CD4-positive, CD25-positive, alpha-beta regulatory T cell (primary cell): ENCODE results near the gene TNP2. TPM values are rescaled to one million over a fixed set of nuclear protein-coding genes. Genes with fewer than 3 reads are reported as not detected.

Experiments used
- ATAC-seq, 2 donors: fragments of 150-1000 bp; cut with Tn5 transposase; one replicate each; pipeline ENCODE4 v1.10.0; 2021; ENCODE audit warnings: low read depth in 2 of 2, moderate number of reproducible peaks in 2 of 2, moderate library complexity in 1 of 2
- DNase-seq, 3 donors: peaks; one replicate each; pipeline versions ENCODE4 v3.0.0 to v3.0.0-alpha.2; 2012 to 2022; ENCODE audit warnings: mixed read lengths in 1 of 3
- H3K27ac ChIP-seq: one replicate; pipeline ENCODE4 v1.7.0; 2013; ENCODE audit warnings: mild to moderate bottlenecking, low read length; ENCODE audit not compliant: insufficient read depth, poor library complexity, severe bottlenecking
- H3K27me3 ChIP-seq: one replicate; pipeline ENCODE4 v1.7.0; 2013; ENCODE audit warnings: low read length; ENCODE audit not compliant: control insufficient read depth, insufficient read depth
- H3K36me3 ChIP-seq: one replicate; pipeline ENCODE4 v1.7.0; 2013; ENCODE audit warnings: mild to moderate bottlenecking, low read length, moderate library complexity; ENCODE audit not compliant: control insufficient read depth, insufficient read depth
- H3K4me1 ChIP-seq: 2 replicates; pipeline ENCODE4 v1.7.0; 2013; ENCODE audit warnings: mild to moderate bottlenecking, low read length; ENCODE audit not compliant: insufficient read depth, control insufficient read depth, poor library complexity, severe bottlenecking
- H3K4me3 ChIP-seq: one replicate; pipeline ENCODE4 v1.7.0; 2013; ENCODE audit warnings: low read depth, mild to moderate bottlenecking, low read length, moderate library complexity
- H3K9me3 ChIP-seq, 2 experiments: 1 replicate in 1 of 2; 2 replicates in 1 of 2; pipeline ENCODE4 v1.7.0; 2013; ENCODE audit warnings: low read length in 2 of 2, mild to moderate bottlenecking in 1 of 2, moderate library complexity in 1 of 2; ENCODE audit not compliant: control insufficient read depth in 2 of 2
- H3K27ac Mint-ChIP-seq, 3 donors: one replicate each; pipeline ENCODE4 v1.8.0; 2020 to 2022; ENCODE audit warnings: mild to moderate bottlenecking in 3 of 3, mixed read lengths in 3 of 3, moderate library complexity in 2 of 3
- H3K27me3 Mint-ChIP-seq: one replicate; pipeline ENCODE4 v1.8.0; 2022; ENCODE audit warnings: mild to moderate bottlenecking, mixed read lengths
- H3K36me3 Mint-ChIP-seq: one replicate; pipeline ENCODE4 v1.8.0; 2020; ENCODE audit warnings: mixed read lengths
- H3K4me1 Mint-ChIP-seq, 4 donors: one replicate each; pipeline ENCODE4 v1.8.0; 2020 to 2022; ENCODE audit warnings: mixed read lengths in 4 of 4, mild to moderate bottlenecking in 1 of 4
- H3K4me3 Mint-ChIP-seq, 4 donors: one replicate each; pipeline ENCODE4 v1.8.0; 2020 to 2022; ENCODE audit warnings: mild to moderate bottlenecking in 4 of 4, mixed read lengths in 4 of 4, moderate library complexity in 3 of 4
- H3K9me3 Mint-ChIP-seq, 7 donors: one replicate each; pipeline ENCODE4 v1.8.0; 2020 to 2022; ENCODE audit warnings: mixed read lengths in 7 of 7, mild to moderate bottlenecking in 3 of 7, moderate library complexity in 2 of 7
- polyA plus RNA-seq, 4 donors: library from polyadenylated mRNA; unstranded; fragments of 300-500 nt; fragmentation: Illumina TruSeq; gene quantifications; one replicate each; pipeline ENCODE4 v1.2.3, GENCODE V29; 2021
- total RNA-seq: library from RNA; stranded (reverse); gene quantifications from one replicate; pipeline ENCODE4 v1.2.3, GENCODE V29; 2022

The TNP2 gene
- total and polyA plus RNA-seq, 5 donors from 2014 or later = not detected

DNA sequence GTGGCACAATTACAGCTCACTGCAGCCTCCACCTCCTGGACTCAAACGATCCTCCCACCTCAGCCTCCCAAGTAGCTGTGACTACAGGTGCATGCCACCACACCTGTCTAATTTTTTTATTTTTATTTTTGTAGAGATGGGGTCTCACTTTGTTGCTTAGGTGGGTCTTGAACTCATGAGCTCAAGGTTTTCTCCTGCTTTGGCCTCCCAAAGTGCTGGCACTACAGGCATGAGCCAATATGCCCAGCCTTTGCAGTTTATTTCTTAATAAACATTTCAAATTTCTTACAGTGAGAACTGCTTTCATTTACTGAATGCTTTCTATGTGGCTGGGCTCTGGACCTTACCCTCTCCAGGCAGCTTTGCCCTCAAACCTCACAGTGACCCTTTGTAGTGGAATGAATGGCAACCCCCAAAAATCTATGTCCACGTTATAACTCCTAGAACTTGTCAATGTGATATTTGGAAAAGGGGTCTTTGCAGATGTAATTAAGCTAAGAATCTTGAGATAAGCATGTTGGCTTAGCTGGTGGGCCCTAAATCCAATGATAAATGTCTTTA lies 1.6 kb upstream of the TNP2 start:
- no peak overlapping the region for H3K27ac ChIP-seq
- no peak for ATAC-seq
- Mint-ChIP-seq H3K4me1 (no peaks in the 10 kb centered on the region), H3K9me3 (no peaks in the 10 kb centered on the region), H3K36me3 (no peaks in the 10 kb centered on the region), H3K27ac (no peak overlapping the region), H3K4me3 (no peak overlapping the region), H3K27me3 (peaks cover 5% of the 10 kb centered on the region)
- no peak overlapping the region for H3K4me3 ChIP-seq
- no peaks in the 10 kb centered on the region for H3K27me3 ChIP-seq
- H3K9me3 ChIP-seq = no peaks in the 10 kb centered on the region
- no peaks in the 10 kb centered on the region for H3K36me3 ChIP-seq
- DNase-seq = no peak
- H3K4me1 ChIP-seq = no peaks in the 10 kb centered on the region

DNA sequence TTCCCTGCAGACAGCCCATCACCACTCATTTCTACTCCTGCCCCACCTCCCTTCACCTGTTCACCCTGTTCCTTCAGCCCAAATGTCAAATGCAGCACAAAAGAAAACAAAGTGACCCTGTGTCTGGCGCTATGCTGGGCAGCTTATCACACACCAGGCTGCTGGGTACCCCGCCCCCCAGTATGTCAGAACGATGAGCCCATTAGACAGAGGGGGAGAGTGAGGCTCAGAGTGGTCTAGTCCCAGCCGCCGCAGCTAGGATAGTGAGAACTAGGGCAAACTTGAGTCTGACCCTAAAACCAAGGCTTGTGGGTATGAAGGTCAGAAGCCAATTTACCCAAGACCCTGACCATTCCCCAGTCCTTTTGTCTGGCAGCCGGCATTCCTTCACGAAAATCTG lies 4.0 kb downstream of the TNP2 start:
- H3K27me3 Mint-ChIP-seq = no peaks in the 10 kb centered on the region
- H3K36me3 Mint-ChIP-seq = no peaks in the 10 kb centered on the region
- Histone ChIP-seq H3K27ac (no peak overlapping the region), H3K4me3 (no peak overlapping the region), H3K9me3 (no peaks in the 10 kb centered on the region), H3K36me3 (no peaks in the 10 kb centered on the region), H3K27me3 (no peaks in the 10 kb centered on the region), H3K4me1 (peaks cover 12% of the 10 kb centered on the region)
- peak overlapping the region in 1 of 3 donors; percentile 77 for H3K27ac Mint-ChIP-seq
- H3K4me1 Mint-ChIP-seq = peaks cover 5 to 24% (median 12%) of the 10 kb centered on the region in 4 donors
- ATAC-seq (no peak), DNase-seq (no peak)
- no peaks in the 10 kb centered on the region for H3K9me3 Mint-ChIP-seq
- no peak overlapping the region for H3K4me3 Mint-ChIP-seq

DNA sequence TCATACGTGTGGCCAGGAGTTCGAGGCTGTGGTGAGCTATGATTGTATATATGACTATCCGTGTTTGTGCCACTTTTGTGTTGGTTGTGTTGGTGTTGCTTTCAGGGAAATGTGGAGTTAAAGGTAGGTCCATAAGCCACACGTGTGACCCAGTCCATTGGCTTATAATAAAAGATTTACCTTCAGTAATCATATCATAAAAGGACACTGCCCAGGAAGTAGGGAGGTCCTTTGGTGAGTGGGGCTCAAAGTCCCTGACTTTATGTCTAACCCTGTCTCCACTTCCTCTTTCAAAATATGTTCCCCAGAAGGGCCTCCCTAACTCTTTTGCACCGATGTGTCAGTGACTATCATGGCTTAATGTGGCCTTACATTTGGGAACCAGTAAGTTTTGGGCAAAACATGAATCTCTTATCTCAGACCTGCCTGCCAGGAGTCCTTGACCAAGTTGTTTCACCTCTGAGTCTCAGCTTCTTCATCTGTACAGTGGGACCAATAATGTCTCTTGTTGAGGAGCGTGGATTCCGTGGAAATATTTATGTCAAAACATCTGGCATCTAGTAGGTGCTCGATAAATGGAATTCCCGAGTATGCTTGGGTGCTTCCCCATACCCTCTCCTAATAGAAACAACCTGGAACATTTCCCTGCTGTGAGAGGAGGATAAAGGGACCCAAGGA lies 4.8 kb downstream of the TNP2 start:
- no peak for ATAC-seq
- no peaks in the 10 kb centered on the region for H3K9me3 Mint-ChIP-seq
- no peaks in the 10 kb centered on the region for H3K27me3 Mint-ChIP-seq
- no peak overlapping the region for H3K4me3 ChIP-seq
- H3K4me1 ChIP-seq = peaks cover 12% of the 10 kb centered on the region
- H3K27ac ChIP-seq = no peak overlapping the region
- peak overlapping the region; percentile 49 to 76 (median 64) for H3K27ac Mint-ChIP-seq
- no peaks in the 10 kb centered on the region for H3K36me3 ChIP-seq
- H3K4me3 Mint-ChIP-seq = peak overlapping the region in 3 of 4 donors; percentile 32 to 38 (median 34)
- H3K27me3 ChIP-seq = no peaks in the 10 kb centered on the region
- peak in 1 of 3 donors; percentile 39 for DNase-seq
- no peaks in the 10 kb centered on the region for H3K36me3 Mint-ChIP-seq
- H3K4me1 Mint-ChIP-seq = peaks cover 5 to 30% (median 12%) of the 10 kb centered on the region in 4 donors
- H3K9me3 ChIP-seq = no peaks in the 10 kb centered on the region

DNA sequence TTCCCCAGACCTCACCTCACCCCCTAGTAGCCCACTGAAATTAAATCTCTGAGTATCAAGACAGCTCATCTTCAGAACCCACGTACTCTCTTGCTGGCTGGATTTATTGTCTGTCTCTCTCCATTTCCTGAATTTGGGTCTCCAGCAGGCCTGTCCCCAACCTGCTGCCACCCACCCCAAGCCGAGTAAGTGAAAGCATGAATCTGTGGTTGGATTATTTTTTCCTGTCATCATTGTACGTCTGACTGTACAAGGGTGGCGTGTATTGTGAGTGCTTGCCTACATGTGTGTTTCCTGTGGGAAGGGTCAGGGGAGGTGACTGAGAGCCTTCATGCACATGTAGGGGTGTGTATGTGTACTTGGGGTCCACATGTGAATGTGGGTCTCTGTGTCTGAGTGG lies 5.4 kb downstream of the TNP2 start:
- H3K27me3 Mint-ChIP-seq = no peaks in the 10 kb centered on the region
- H3K4me1 Mint-ChIP-seq = peaks cover 5 to 33% (median 14%) of the 10 kb centered on the region in 4 donors

DNA sequence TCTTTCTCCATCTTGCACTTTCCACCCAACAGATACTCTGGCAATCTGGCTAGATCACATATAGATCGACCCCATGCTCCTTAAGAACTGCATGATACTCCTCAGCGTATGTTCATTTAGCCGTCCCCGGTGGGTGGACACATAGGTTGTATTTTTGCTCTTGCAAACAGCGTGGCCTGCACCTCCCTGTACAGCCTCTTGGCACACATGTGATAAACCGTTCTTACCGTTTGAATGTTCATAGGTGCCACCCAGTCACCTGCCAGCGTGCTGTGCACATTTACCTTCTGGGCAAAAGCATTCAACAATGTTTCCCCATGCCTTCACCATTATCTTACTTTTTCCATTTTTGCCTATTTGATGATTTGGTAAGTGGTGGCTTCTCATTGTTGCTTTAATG lies 6.2 kb downstream of the TNP2 start:
- Histone ChIP-seq H3K4me3 (no peak overlapping the region), H3K36me3 (no peaks in the 10 kb centered on the region), H3K4me1 (peaks cover 21% of the 10 kb centered on the region), H3K27me3 (no peaks in the 10 kb centered on the region), H3K9me3 (no peaks in the 10 kb centered on the region), H3K27ac (no peak overlapping the region)
- ATAC-seq (no peak), DNase-seq (no peak)
- no peaks in the 10 kb centered on the region for H3K36me3 Mint-ChIP-seq
- peaks cover 5 to 41% (median 19%) of the 10 kb centered on the region in 4 donors for H3K4me1 Mint-ChIP-seq
- H3K9me3 Mint-ChIP-seq = no peaks in the 10 kb centered on the region
- H3K27me3 Mint-ChIP-seq = no peaks in the 10 kb centered on the region
- peak overlapping the region in 1 of 4 donors; percentile 29 for H3K4me3 Mint-ChIP-seq
- peak overlapping the region in 2 of 3 donors; percentile 70 to 76 for H3K27ac Mint-ChIP-seq

More for the DNA sequence above, 5.4 kb downstream of the TNP2 start:
- ATAC-seq (peak; percentile 70 to 80), DNase-seq (peak in 2 of 3 donors; percentile 45 to 79)
- Histone ChIP-seq H3K4me1 (peaks cover 15% of the 10 kb centered on the region), H3K36me3 (no peaks in the 10 kb centered on the region), H3K27me3 (no peaks in the 10 kb centered on the region), H3K9me3 (no peaks in the 10 kb centered on the region), H3K4me3 (no peak overlapping the region), H3K27ac (no peak overlapping the region)
- Mint-ChIP-seq H3K27ac (peak overlapping the region; percentile 49 to 76 (median 64)), H3K9me3 (no peaks in the 10 kb centered on the region), H3K4me3 (peak overlapping the region in 3 of 4 donors; percentile 32 to 38 (median 34)), H3K36me3 (no peaks in the 10 kb centered on the region)

DNA sequence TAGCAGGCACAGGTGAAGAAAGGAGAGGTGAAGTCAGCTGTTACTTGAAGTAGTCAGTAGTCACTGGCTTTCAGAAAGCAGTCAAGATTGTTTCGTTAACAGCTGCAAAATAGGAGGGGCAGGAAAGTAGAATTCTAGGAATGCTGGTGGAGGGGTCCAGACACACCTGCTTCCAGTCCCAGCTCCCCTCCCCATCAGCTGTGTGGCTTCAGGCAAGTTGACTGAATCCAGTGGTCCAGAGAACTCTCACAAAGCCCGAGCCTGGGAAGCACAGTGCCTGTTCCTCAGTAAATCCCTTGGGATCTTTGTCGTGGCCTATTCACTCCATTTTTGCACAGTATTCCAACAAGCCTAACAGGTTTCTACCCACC lies 8.5 kb downstream of the TNP2 start:
- no peak overlapping the region for H3K27ac ChIP-seq
- peaks cover 5 to 55% (median 29%) of the 10 kb centered on the region in 4 donors for H3K4me1 Mint-ChIP-seq
- H3K36me3 ChIP-seq = no peaks in the 10 kb centered on the region
- ATAC-seq = no peak
- H3K27me3 Mint-ChIP-seq = no peaks in the 10 kb centered on the region
- H3K27me3 ChIP-seq = no peaks in the 10 kb centered on the region
- no peak overlapping the region for H3K4me3 ChIP-seq
- H3K4me1 ChIP-seq = peaks cover 32% of the 10 kb centered on the region
- no peaks in the 10 kb centered on the region for H3K36me3 Mint-ChIP-seq
- DNase-seq = no peak
- H3K4me3 Mint-ChIP-seq = peak overlapping the region in 1 of 4 donors; percentile 71
- no peaks in the 10 kb centered on the region for H3K9me3 Mint-ChIP-seq
- no peaks in the 10 kb centered on the region for H3K9me3 ChIP-seq
- H3K27ac Mint-ChIP-seq = peak overlapping the region in 2 of 3 donors; percentile 38 to 84

DNA sequence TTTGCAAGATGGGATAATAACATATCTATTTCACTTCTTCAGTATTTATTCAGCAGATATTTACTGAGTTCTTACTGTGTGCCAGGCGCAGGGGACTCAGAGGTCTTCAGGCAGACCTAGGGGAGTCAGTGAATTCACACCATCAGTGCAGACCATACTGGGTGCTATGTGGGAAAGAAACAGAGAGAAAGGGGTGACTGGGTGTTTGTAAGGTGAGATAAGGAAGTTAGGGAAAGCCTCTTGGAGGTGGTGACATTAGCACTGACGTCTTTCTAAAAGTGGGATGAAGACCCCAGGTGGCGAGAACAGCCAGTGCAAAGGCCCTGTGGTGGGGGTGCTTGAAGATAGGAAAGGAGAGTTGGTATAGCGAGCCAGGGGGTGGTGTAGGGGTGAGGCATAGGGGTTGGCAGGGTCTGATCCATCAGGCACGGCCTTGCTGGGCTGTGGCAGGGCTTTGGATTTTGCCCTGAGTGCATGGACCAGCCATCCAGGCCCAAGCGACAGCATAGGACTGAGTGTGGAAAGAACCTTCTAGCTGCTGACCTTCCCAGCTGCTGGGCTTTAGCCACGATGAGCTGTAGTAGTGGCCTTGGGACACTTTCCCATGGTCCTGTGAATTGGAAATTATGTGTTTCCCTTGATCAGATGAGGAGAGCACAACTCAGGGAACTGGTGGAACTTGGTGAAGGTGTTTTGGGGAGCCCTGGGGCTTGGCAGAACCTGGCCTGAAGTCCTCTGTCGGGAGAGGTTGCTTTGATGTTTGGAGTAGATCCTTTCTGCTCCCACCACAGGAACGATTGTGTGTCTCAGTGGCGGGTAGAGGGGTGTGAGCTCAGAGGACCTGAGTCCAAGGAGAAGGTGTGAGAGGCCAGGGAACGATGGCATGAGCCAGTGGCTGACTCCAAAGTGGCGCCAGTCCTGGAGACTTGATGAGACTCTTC lies 9.2 kb downstream of the TNP2 start:
- no peak for ATAC-seq
- H3K27ac Mint-ChIP-seq = peak overlapping the region in 2 of 3 donors; percentile 75 to 84
- no peak overlapping the region for H3K4me3 ChIP-seq
- H3K27me3 Mint-ChIP-seq = no peaks in the 10 kb centered on the region
- H3K9me3 ChIP-seq = no peaks in the 10 kb centered on the region
- no peaks in the 10 kb centered on the region for H3K36me3 Mint-ChIP-seq
- peaks cover 33% of the 10 kb centered on the region for H3K4me1 ChIP-seq
- H3K36me3 ChIP-seq = no peaks in the 10 kb centered on the region
- no peaks in the 10 kb centered on the region for H3K27me3 ChIP-seq
- peak overlapping the region in 3 of 4 donors; percentile 46 to 71 (median 56) for H3K4me3 Mint-ChIP-seq
- H3K4me1 Mint-ChIP-seq = peaks cover 5 to 55% (median 29%) of the 10 kb centered on the region in 4 donors
- no peak for DNase-seq
- no peaks in the 10 kb centered on the region for H3K9me3 Mint-ChIP-seq
- no peak overlapping the region for H3K27ac ChIP-seq
